ENCODE results near the gene CENPX.

Gene CENPX

DNA sequence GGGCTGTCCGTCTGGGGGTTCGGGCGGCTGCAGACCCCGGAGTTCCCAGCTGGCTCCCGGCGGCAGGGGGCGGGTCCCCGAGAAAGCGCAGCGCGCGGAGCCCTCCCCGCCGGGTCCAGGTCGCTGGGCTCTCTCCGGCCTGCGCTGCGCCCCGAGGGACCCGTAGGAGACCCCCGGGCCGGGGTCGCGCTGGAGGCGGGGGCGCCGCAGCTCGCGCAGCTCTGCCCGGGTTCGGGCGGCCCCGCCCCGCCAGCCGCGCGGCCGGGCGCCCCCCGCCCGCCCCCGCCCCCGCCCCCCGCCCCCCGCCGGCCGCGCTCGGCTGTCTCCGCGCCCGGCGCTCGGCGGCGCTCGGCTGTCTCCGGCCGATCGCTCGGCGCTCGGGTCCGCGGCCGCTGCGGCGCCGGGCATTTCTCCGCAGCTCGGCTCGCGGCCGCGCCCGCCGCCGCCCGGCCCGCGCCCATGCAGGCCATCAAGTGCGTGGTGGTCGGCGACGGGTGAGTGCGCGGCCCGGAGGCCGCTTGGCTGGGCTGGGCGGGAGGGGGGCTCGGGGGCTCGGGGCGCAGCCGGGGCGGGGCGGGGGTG is 8.7 kb upstream of the CENPX start, which contains the start of gene RAC3:
Gene RAC3 (plus strand): TSS at position 376 of the 582 bp plus-strand sequence. CDS start 84 bp downstream, at position 460.
- H3K4me3 ChIP-seq (ENCODE audit: low read length): peak within 1 kb of the TSS; percentile 55
- TF ChIP-seq, protein P1, sequence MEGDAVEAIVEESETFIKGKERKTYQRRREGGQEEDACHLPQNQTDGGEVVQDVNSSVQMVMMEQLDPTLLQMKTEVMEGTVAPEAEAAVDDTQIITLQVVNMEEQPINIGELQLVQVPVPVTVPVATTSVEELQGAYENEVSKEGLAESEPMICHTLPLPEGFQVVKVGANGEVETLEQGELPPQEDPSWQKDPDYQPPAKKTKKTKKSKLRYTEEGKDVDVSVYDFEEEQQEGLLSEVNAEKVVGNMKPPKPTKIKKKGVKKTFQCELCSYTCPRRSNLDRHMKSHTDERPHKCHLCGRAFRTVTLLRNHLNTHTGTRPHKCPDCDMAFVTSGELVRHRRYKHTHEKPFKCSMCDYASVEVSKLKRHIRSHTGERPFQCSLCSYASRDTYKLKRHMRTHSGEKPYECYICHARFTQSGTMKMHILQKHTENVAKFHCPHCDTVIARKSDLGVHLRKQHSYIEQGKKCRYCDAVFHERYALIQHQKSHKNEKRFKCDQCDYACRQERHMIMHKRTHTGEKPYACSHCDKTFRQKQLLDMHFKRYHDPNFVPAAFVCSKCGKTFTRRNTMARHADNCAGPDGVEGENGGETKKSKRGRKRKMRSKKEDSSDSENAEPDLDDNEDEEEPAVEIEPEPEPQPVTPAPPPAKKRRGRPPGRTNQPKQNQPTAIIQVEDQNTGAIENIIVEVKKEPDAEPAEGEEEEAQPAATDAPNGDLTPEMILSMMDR (conservative IDR thresholded peaks at IDR 0.05; ENCODE audit: low read length): no peak
- DNase-seq (ENCODE audit: low read depth): no peak

DNA sequence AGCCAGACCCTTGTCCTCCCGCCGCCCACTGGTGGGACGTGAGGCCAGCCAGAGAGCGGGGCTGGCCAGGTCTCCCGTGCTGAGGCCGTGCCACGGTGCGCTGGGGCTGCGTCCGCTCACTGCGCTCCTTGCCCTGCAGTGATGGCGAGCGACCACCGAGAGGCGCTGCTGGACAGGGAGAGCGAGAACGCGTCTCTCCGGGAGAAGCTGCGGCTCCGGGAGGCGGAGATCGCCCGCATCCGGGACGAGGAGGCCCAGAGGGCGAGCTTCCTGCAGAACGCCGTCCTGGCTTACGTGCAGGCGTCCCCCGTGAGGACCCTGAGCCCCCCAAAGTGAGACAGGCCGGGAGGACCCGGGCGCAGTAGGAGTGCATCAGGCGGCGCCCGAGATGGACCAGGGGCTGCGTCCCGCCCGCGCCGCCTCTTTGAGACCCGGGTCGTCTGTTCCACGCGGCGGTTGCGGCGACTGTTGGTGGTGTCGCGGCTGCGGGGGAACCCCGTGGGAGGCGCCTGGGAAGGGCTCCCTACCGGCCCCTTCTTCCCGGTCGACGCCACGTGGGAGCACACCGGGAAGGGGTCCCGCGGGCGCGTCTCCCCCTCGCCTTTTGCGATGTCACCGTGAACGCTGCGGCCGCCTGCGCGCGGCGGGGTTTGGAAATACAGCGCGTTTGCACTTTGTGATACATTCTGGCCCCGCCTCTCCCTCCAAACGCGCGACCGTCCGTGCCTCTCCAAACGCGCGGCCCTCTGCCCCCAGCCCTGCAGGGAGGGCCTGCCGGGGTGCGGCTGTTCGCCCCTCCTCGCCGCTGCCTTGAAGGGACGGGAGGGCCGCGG is 8.0 kb upstream of the CENPX start:
- peak overlapping the region; percentile 55 for H3K4me3 ChIP-seq (ENCODE audit: low read length)
- TF ChIP-seq, protein P1 (conservative IDR thresholded peaks at IDR 0.05; ENCODE audit: low read length): peak; percentile 65
- peak; percentile 77 for DNase-seq (ENCODE audit: low read depth)

DNA sequence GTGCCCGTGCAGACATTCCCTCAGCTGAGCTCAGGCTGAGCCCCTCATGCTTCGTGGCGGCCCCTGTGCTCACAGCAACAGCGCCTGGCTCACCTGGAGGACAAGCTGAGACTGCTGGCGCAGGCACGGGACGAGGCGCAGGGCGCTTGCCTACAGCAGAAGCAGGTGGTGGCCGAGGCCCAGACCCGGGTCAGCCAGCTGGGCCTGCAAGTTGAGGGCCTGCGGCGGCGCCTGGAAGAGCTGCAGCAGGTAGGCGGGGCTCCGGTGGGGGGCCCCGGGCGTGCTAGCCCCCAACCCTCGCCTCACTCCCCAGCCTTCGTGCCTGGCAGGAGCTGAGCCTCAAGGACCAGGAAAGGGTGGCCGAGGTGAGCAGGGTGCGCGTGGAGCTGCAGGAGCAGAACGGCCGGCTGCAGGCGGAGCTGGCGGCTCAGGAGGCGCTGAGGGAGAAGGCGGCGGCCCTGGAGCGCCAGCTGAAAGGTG is 7.4 kb upstream of the CENPX start:
- H3K4me3 ChIP-seq (ENCODE audit: low read length): no peak overlapping the region
- no peak for DNase-seq (ENCODE audit: low read depth)
- TF ChIP-seq, protein P1 (conservative IDR thresholded peaks at IDR 0.05; ENCODE audit: low read length): no peak

DNA sequence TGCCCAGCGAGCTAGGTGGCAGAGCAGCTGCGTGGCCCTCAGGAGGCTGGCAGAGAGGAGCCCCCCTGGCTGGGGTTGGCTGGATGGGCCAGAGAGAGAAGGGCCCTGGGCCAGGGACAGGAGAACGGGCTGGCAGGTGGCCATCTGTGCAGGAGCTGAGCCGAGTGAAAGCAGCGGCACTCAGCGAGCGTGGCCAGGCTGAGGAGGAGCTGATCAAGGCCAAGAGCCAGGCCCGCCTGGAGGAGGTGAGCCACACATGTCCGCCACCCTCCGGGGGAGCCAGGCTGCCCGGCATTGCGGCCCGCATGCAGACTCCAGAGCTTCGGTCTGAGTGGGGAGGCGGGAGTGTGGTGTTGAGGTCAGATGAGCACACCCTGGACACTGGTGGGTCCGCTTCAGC is 6.7 kb upstream of the CENPX start:
- TF ChIP-seq, protein P1 (conservative IDR thresholded peaks at IDR 0.05; ENCODE audit: low read length): no peak
- H3K4me3 ChIP-seq (ENCODE audit: low read length): no peak overlapping the region
- DNase-seq (ENCODE audit: low read depth): no peak

DNA sequence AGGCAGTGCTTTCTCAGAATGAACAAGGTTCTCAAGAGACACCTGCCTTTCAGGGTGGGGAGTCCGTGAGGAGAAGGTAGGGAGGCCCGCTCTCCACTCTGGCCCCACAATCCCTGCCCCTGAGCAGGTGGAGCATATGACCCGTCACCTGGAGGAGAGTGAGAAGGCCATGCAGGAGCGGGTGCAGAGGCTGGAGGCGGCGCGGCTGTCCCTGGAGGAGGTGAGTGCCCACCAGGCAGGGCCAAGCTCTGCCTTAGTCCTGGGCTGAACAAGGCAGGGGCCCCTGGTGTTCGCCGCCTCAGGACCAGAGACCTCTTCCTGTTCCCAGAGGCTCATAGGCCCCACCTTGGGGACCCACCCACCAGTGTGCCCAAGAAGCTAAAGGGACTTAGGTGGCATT is 6.3 kb upstream of the CENPX start:
- no peak for DNase-seq (ENCODE audit: low read depth)
- no peak overlapping the region for H3K4me3 ChIP-seq (ENCODE audit: low read length)
- TF ChIP-seq, protein P1 (conservative IDR thresholded peaks at IDR 0.05; ENCODE audit: low read length): no peak

DNA sequence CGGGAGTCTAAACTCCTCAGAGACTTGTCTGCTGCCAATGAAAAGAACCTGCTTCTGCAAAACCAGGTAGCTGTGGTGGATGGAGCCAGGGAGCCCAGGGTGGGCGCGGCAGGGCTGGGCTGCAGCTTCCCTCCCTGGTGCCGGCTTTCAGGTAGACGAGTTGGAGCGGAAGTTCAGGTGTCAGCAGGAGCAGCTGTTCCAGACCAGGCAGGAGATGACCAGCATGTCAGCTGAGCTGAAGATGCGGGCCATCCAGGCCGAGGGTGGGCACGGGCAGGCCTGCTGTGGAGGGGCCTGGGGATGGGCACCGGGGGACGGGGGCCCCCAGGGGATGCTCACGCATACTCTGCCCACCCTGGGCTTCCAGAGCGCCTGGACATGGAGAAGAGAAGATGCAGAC is 5.6 kb upstream of the CENPX start:
- no peak for DNase-seq (ENCODE audit: low read depth)
- H3K4me3 ChIP-seq (ENCODE audit: low read length): no peak overlapping the region
- TF ChIP-seq, protein P1 (conservative IDR thresholded peaks at IDR 0.05; ENCODE audit: low read length): no peak
